MG63 (cell line): Measurements from ENCODE around the gene ADARB2. TPM values are rescaled to one million over a fixed set of nuclear protein-coding genes. Genes with fewer than 3 reads are reported as not detected.
"Not testable (repeated sequence)": the region's sequence is repeated elsewhere in the genome, so short reads cannot be mapped to it uniquely, and the experiment has no call there.

Experiments used
- DNase-seq: peaks from one replicate; pipeline ENCODE4 v3.0.0-alpha.2; 2020
- H3K27me3 ChIP-seq: fragments of 250-450 bp; sonication (Bioruptor Pico); 2 replicates; pipeline ENCODE4 v1.5.1; 2020; ENCODE audit warnings: mild to moderate bottlenecking, moderate library complexity
- H3K36me3 ChIP-seq: fragments of 250-450 bp; sonication (Bioruptor Pico); 2 replicates; pipeline ENCODE4 v1.5.1; 2020; ENCODE audit warnings: mild to moderate bottlenecking, moderate library complexity
- H3K4me3 ChIP-seq: fragments of 250-450 bp; sonication (Bioruptor Pico); 2 replicates; pipeline ENCODE4 v1.5.1; 2020; ENCODE audit warnings: mild to moderate bottlenecking, moderate library complexity
- H3K9me3 ChIP-seq: fragments of 250-450 bp; sonication (Bioruptor Pico); 2 replicates; pipeline ENCODE4 v1.5.1; 2020; ENCODE audit warnings: mild to moderate bottlenecking, moderate library complexity
- total RNA-seq: library from RNA; depleted of rRNA; stranded (reverse); fragments of >200 nt; shearing (Covaris generic); gene quantifications from 2 replicates; pipeline ENCODE4 v1.2.3, GENCODE V29; 2014; ENCODE audit warnings: low replicate concordance

ADARB2 gene
- total RNA-seq, 1 experiment from 2014 or later: not detected

DNA sequence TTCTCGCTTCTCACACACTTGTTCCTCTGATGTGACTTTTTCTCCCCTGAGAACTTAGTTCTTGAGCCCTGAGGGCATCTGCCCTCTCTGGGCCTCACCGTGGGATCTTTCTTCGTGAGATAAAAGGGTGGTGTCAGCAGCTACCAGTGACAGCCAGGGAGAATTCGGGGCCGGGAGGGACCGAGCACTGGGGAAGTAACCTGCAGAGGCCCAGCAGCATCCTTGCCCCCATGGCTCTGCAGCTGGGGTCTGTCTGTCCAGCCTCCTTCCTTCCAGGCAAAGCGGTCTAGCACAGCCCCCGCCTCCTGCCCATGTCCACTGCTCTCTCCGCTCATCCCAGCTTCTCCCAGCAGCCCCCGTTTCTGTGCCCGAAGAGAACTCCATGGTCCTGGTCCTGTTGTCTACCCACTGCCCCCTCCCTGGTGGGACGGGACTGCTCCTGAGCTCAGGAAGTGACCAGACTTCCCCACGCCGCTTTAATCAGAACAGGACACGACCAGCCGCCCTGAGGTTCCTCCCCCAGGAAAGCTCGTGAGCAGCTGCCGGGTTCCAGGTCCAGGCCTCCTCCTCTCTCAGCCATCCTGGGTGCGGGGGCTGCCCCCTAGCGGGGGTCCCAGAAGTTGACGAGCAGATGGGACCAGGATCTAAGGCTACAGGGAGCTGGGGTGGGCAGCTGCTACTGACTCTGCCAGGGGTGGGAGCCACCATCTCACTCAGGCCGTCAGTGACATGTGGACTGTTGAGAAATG, 493.7 kb downstream of the ADARB2 start:
- no peaks in the 10 kb centered on the region for H3K27me3 ChIP-seq
- no peaks in the 10 kb centered on the region for H3K36me3 ChIP-seq
- H3K9me3 ChIP-seq: no peaks in the 10 kb centered on the region
- no peak overlapping the region for H3K4me3 ChIP-seq
- no peak for DNase-seq

DNA sequence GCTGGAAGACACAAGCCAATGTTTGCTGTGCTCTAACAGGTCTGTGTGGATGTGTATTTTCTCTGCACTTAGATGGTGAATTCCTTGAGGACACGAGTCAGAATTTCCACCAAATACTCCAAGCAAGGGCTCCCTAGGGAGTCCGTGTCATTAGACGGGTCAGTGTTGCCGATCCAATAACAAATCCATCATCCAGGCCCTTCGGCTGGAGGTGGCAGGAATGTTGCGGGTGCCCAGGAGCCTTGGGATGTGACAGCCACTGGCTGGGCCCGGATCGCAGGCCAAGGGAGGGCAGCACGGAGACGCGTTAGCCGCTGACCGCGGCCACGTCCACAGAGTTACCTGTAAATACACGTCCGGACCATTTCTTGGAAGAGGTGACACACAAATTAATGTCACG, 494.4 kb downstream of the ADARB2 start:
- Histone ChIP-seq H3K36me3 (no peaks in the 10 kb centered on the region), H3K9me3 (no peaks in the 10 kb centered on the region), H3K4me3 (no peak overlapping the region), H3K27me3 (no peaks in the 10 kb centered on the region)
- no peak for DNase-seq

DNA sequence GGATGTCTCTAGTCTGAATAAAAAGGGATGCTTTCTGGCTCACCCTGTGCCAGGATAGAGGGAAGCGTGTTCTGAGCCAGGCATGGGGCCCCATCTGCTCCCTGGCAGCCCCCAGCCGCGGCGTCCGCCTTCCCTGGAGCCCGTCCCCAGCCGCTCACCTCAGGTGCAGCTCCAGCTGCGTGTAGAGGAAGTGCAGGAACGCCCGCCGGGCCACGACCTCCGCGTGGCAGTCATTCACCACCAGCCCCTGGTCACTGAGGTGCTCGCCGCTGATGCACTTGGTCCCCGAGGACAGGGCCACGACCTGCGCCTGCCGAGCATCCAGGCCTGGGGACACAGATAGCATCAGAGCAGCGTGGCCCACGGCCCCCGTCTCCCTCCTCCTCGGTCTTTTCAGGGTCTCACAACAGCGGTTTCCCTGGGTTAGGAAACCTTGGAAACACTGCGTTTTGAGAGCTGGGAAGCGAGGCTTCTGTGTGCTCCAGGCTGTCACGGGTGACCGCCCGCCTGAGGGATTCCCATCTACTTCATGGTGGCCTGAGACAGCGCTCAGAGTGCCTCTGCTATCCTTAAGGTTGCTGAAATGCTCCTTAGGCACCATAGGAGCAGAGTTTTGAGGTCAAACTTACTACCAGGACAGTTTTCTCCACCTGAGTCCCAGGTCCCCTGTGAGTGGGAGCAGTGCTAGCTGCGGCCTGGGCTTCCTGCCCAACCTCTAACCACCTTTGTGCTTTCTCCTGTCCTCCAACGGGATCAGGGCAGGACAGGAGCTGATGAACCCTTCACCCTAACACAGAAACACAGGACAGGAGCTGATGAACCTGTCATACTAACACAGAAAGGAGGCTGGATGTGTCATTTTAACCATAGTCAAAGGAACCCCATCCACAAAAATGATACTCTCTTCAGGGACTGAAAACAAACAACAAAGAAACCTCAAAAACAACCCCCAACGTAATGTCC, 495.1 kb downstream of the ADARB2 start:
- H3K4me3 ChIP-seq: no peak overlapping the region

DNA sequence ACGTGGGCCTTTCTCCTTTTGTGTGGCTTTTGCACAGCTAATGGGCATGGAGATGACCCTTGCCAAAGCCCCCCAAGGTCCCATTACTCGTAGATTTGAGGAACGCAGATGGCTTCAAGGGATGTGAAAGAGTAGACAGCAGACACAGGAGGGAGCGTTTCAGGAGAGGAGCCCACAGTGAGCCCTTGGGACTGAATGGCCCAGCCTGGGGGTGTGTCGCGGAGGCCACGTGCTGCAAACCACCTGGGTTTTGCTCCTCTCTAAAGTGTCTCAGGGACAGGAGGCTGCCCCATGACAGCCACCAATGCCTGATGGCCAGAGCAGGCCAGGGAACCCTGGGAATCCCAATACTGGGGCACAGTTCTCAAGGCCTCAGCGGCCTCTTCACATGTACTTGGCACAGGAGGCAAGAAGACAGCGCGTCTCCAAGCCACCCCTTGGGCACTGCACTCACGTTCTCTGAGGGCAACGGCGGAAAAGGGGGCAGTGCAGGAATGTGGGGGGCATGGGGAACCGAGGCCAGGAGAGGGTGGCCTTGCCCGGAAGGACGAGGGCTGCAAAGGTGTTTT, 495.9 kb downstream of the ADARB2 start:
- no peak for DNase-seq
- no peaks in the 10 kb centered on the region for H3K36me3 ChIP-seq
- no peaks in the 10 kb centered on the region for H3K9me3 ChIP-seq
- H3K27me3 ChIP-seq: no peaks in the 10 kb centered on the region
- no peak overlapping the region for H3K4me3 ChIP-seq

More for the DNA sequence above, 495.1 kb downstream of the ADARB2 start:
- H3K27me3 ChIP-seq: no peaks in the 10 kb centered on the region
- no peaks in the 10 kb centered on the region for H3K36me3 ChIP-seq
- DNase-seq: no peak
- no peaks in the 10 kb centered on the region for H3K9me3 ChIP-seq

DNA sequence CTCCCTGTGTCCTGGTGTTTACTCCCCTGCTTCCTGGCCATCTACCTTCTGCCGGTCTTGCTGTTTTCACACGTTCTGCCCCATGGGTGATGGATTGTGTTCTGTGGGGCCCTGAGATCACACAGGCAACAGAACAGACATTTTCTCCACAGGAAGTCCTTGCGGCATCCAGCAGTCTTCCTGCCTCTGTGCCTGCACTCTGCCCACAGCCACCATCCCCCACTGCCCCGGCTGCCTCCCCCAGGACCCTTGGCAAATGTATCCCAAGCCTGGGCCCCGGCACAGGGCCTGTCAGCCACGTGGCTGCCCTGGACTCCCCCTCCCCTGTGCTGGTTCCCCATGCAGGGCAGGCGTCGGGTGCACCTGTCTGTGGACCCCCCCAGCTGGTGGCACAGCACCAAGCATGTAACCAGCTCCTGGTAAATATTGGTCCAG, 497.0 kb downstream of the ADARB2 start:
- H3K27me3 ChIP-seq: no peaks in the 10 kb centered on the region
- H3K4me3 ChIP-seq: no peak overlapping the region
- DNase-seq: no peak
- no peaks in the 10 kb centered on the region for H3K9me3 ChIP-seq
- H3K36me3 ChIP-seq: no peaks in the 10 kb centered on the region

DNA sequence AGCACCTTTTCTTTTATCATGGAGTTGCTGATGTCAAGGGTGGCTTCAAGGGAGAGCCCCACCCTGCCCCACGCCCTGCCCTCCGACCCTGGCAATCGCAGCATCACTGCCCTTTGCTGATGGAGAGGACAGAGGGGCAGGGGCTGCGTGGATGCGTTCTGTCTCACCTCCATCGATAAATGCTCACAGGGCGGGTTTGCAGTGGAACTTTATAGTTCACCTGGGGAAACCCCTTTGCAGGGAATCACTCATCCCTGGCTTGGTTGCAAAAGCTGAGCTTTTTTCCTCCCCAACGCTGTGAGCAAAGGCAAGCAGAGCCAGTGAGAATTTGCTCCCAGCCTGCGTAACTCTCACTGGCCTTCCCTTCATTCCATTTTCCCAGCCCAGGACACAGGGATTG, 504.3 kb downstream of the ADARB2 start:
- H3K36me3 ChIP-seq: no peaks in the 10 kb centered on the region
- DNase-seq: no peak
- no peak overlapping the region for H3K4me3 ChIP-seq
- H3K27me3 ChIP-seq: no peaks in the 10 kb centered on the region
- no peaks in the 10 kb centered on the region for H3K9me3 ChIP-seq

DNA sequence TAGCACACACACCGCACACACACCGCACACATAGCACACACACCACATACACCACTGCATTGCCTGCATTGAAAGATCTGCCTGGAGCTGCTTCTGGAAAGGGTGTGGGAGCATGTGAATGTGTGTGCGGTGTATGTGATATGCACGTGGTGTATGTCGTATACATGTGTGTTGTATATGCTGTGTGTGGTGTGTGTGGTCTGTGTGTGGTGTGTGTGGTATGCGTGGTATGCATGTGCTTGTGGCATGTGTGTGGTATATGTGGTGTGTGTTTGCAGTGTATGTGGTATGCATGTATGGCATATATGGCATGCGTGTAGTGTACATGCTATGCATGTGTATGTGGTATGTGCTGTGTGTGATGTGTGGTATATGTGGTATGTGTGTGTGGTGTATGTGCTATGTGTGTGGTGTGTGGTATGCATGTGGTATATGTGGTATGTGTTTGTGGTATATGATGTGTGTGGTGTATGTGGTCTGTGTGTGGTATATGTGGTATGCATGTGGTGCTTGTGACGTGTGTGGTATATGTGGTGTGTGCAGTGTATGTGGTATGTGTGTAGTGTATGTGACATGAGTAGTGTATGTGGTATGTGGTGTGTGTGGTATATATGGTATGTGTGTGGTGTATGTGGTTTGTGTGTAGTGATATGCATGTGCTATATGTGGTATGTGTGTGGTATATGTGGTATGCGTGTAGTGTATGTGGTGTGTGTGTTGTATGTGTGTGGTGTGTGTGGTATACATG, 505.0 kb downstream of the ADARB2 start:
- no peaks in the 10 kb centered on the region for H3K9me3 ChIP-seq
- no peaks in the 10 kb centered on the region for H3K27me3 ChIP-seq
- no peak for DNase-seq
- no peak overlapping the region for H3K4me3 ChIP-seq
- no peaks in the 10 kb centered on the region for H3K36me3 ChIP-seq

DNA sequence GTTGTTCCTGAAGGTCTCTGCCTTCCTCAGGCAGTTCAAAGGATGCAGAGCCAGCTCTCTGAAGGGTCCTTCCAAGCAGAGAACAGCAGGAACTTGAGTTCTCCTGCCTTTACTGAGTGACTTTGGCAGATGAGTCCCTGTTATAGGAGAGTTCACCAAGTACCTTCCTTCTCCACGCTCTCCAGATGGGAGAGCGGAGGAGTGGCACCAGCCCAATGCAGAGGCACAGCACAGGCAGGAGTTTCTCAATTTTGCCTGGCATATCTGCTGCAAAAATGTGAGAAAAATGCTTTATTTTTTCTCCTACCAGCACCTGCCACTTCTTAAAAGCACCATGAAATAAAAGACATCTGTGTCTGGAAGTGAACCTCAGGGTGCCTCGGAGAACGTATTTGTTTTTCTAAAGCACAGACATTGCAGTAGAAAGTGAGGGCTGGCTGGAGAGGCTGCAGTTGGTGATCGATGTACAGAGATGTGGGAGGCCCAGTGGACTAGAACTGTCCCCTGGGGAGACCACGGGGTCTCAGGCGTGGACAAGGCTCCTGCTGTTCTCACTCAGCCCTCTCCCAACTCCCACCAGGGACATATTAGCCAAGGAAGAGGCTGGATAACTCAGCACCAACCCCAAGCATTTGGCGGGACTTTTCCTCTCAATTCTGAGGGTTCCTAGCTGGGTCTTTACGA, 506.6 kb downstream of the ADARB2 start:
- DNase-seq: no peak
- Histone ChIP-seq H3K4me3 (no peak overlapping the region), H3K27me3 (no peaks in the 10 kb centered on the region), H3K9me3 (no peaks in the 10 kb centered on the region), H3K36me3 (no peaks in the 10 kb centered on the region)

DNA sequence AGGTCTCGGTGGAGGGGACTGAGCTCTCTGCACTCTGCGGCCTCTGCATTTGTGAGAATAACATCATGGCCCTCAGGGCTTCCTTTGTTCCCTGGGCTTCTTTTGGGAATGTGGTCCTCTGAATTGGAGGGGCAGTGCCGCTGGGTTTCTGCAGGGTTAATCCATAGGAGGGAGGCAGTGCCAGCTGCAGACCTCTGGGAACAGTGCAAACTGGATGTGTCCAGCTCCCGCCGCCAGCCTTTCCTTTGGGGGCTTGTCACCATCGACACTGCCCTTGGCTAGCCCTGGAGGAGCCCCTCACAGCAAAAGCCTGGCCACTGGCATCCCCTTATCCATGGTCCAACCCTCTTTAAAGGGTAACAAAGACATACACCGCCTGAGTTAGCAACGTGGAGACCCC, 507.2 kb downstream of the ADARB2 start:
- no peak for DNase-seq
- Histone ChIP-seq H3K4me3 (no peak overlapping the region), H3K27me3 (no peaks in the 10 kb centered on the region), H3K9me3 (no peaks in the 10 kb centered on the region), H3K36me3 (no peaks in the 10 kb centered on the region)

DNA sequence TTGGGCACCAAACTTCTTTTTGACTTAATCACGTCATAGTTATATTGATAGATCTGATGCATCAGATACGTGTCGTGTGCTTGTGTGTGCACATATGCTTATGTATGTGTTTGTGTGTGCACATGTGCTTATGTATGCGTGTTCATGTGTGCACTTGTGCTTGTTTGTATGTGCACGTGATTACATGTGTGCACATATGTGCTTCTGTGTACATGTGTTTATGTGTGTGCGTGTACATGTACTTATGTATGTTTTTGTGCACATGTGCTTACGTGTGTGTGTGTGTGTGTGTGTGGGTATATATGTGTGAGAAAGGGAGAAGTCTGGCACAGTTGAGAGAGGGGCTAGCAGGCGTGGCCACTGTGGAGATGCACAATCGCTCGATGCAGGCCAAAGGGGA, 507.8 kb downstream of the ADARB2 start:
- Histone ChIP-seq H3K4me3 (no peak overlapping the region), H3K27me3 (peaks cover 1% of the 10 kb centered on the region; the same call in 1 of the 2 replicates), H3K36me3 (no peaks in the 10 kb centered on the region), H3K9me3 (no peaks in the 10 kb centered on the region)
- no peak for DNase-seq

DNA sequence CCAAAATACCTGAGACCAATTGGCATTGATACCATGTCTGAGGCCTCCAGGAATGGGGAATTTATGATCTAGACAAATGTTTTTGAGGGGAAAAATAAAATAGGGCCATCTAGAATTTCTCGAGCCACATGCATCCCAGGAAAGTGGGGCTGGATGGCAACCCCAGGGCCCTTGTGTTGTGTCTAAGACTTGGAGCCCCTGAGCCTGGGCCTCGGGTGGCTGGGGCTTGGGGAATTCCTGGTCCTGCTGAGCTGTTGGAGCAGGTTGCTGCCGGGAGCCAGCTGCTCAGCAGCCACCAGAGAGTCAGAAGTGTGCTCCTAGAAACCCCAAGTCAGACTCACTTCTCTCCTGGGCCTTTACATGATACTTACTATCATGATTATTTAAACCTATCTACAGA, 508.2 kb downstream of the ADARB2 start:
- H3K36me3 ChIP-seq: no peaks in the 10 kb centered on the region
- H3K27me3 ChIP-seq: peaks cover 2% of the 10 kb centered on the region; the same call in 1 of the 2 replicates
- H3K9me3 ChIP-seq: no peaks in the 10 kb centered on the region
- no peak for DNase-seq
- H3K4me3 ChIP-seq: no peak overlapping the region

DNA sequence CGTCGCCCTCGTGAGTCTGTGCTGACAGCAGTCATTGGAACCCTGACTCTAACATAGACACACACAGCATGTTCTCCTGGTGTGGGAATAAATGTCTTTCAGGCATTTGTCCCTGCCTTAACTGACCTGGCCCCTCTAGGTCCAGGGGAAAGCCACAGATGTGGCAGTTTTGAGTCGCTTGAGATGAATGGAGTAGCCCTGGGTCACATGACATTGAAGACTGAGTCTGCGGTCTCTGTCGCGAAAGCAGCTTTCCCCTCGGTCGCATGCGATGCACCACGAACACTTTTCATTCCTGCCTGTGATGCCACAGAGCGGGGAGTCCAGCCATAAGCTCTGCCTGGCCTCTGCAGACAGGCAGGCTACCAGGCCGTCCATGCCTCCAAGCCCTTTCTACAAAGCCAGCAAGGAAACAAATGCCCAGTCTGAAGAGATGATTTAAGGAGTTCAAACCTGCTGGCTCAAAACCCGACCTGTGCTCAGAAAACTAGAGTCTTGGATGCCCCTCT, 508.8 kb downstream of the ADARB2 start:
- no peak for DNase-seq
- Histone ChIP-seq H3K4me3 (no peak overlapping the region), H3K9me3 (no peaks in the 10 kb centered on the region), H3K27me3 (peaks cover 2% of the 10 kb centered on the region; the same call in 1 of the 2 replicates), H3K36me3 (no peaks in the 10 kb centered on the region)

DNA sequence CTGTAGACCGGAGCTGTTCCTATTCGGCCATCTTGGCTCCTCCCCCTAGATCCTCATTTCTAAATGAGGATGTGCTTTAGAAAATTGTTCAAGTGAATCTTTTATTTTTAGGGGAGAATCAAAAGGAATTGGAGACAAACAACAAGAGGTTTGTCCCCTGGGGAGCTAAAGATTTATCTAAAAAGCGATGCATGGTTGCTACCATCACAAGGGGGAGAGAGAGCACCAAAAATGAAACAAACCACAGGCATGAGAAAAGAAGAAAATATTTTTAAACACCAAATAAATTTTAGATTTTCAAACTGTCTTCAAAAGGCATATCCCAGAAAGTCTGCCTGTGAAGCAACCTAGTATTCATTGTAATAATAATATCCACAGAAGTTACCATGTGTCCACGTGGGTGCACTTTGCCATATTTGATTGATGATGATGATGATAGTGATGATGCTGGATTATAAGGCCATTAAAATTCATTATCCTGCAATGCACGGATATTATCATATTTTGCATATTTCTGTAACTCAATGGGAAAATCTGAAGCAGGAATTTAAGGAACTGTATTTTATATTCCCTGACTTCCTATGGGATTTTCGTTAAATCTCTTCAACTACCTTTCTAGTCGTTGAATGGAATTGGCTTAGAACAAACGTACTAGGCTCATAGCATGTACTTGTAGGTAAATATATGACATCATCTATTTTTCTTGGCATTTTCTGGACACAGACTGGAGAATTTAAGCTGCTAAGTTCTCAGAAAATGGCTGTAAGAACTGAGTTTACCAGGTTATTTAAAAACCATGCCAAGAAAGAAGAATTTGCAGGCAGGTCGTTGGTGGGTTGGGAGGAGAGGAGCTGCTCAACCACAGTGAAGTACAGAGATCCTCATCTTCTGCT, 509.6 kb downstream of the ADARB2 start:
- Histone ChIP-seq H3K36me3 (no peaks in the 10 kb centered on the region), H3K4me3 (no peak overlapping the region), H3K9me3 (no peaks in the 10 kb centered on the region), H3K27me3 (peaks cover 2% of the 10 kb centered on the region; the same call in 1 of the 2 replicates)
- DNase-seq: no peak

DNA sequence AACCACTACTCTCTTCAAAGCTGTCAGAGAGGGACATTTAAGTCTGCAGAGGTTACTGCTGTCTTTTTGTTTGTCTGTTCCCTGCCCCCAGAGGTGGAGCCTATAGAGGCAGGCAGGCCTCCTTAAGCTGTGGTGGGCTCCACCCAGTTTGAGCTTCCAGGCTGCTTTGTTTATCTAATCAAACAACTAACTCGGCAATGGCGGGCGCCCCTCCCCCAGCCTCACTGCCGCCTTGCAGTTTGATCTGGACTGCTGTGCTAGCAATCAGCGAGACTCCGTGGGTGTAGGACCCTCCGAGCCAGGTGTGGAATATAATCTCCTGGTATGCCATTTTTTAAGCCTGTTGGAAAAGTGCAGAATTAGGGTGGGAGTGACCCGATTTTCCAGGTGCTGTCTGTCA, 510.4 kb downstream of the ADARB2 start:
- H3K27me3 ChIP-seq, H3K4me3 ChIP-seq, DNase-seq, H3K36me3 ChIP-seq, H3K9me3 ChIP-seq: not testable (repeated sequence)

DNA sequence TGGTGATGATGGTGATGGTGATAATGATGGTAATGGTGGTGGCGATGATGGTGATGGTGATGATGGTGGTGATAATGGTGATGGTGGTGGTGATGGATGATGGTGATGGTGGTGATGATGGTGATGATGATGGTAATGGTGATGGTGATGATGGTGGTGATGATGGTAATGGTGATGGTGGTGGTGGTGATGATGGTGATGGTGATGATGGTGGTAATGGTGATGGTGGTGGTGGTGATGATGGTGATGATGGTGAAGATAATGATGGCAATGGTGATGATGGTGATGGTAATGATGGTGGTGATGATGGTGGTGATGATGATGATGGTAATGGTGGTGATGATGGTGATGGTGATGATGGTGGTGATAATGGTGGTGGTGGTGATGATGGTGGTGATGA, 517.5 kb downstream of the ADARB2 start:
- not testable (repeated sequence) for H3K9me3 ChIP-seq, H3K36me3 ChIP-seq

More for the DNA sequence above, 517.5 kb downstream of the ADARB2 start:
- not testable (repeated sequence) for H3K4me3 ChIP-seq, DNase-seq, H3K27me3 ChIP-seq
